ENCODE data around the gene FRRS1. TPM values are rescaled to one million over a fixed set of nuclear protein-coding genes. Genes with fewer than 3 reads are reported as not detected.

FRRS1 gene
- polyA plus RNA-seq, 12 donors = 2.9 to 10.1 (median 4.1) TPM; not detected in 2

DNA sequence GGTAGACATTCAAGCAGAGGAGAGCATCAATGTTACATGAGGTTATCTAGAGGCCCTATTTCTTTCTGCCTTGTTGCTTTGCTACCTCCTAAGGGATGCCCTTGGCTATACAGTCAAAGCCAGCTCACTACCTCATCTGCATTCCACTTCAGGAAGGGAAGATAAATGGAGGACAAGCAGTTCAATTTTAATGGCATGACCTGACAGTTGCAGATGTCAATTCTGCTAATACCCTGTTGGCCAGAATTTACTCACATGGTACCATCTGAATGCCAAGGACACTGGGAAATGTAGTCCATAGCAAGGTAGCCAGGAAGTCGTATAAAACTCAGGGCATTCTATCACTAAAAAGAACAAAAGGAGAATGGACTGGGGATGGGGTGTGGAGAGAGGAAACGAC is 89.0 kb downstream of the FRRS1 start:
- DNase-seq = no peak

DNA sequence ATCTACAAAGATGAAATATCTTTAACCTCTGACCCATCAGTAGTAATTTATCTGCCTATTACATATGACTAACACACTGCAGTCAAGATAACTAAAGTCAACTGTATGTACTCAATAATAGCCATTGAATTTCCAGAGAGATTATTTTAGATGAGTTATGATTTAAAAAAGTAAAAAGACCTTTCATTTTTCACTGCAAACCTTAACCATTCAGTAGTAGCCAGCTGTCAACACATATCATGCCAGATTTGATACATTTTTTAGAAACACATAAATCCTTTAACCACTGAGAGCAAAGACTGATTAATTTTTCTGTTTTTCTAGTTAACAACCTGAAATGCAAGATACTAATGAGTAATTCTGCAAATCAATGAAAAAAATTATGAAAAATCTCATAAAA is 89.6 kb downstream of the FRRS1 start:
- no peak for DNase-seq

DNA sequence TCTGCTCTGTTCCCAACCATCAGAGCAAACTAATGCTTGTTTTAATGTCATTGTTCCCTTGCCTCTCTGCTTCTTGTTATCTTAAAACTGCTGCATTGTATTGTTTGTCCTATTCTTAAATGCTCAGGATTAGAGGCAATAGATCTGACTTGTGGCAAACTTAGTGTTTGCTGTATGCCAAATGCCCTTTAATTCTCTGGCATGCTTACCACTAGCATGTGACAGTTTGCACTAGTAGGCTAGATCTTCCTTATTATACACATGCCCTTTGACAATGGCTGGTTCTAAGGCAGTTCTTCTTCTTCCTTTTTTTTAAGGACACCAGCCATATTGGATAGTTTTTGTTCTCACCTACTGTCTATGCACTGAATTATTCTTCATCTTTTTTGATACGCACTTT is 90.4 kb downstream of the FRRS1 start:
- no peak for DNase-seq

DNA sequence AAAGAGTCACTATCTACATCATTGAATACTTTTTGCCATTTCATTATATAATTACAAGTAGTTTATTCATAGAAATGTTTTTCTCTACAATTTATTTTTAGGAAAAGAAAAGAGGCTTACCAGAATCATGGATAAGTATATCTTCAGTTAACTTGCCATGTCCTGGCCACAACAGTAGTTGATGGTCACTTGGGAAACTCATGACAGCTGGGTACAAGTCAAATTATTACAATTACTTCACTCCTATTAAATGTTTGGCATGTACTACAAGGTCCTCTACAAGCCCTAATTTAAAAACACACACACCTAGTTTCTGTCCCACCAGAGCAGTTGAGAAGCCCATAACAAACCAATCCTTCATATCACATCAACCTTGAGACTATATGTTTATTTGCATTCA is 91.1 kb downstream of the FRRS1 start:
- DNase-seq = no peak

DNA sequence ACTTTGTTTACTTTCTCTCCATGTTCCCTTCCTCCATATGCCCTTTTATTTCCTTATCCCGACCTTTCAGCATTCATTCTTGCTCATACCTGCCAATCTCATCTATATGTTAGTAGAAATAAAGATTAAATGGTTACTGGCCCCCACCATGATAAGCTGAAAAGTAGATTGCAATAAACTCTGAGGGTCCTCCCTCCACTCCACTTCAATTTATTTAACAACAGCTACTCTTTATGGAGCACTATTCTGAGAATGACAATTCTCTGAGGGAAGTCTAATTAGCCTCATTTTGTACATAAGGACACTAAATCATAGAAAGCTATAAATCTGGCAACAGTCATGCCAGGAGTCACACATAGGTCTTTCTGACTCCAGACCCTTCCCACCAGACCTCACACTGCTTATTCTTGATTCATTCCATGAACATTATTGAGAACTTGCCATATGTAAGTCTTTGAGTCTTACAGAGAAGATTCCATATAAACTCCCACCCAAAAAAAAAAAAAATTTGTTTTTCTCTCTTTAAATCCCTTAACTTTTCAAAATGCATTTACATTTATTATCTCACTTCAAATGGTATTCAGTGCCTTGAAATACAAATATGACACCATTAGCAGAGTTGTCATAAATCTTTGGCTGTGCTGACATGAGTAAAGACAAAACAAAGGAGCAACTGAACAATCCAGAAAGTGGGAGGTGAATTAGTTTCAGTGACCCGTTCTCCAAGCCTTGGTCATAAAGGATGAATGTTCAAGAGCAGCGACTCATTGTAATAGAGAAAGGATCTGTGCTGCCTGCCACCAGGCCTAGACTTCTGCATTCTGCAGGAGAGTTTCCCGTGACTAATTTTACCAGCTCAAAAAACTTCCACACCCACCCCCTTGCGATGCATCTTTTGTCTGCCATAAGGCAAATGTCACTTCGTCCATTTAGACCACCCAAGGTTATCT is 92.0 kb downstream of the FRRS1 start:
- no peak for DNase-seq

DNA sequence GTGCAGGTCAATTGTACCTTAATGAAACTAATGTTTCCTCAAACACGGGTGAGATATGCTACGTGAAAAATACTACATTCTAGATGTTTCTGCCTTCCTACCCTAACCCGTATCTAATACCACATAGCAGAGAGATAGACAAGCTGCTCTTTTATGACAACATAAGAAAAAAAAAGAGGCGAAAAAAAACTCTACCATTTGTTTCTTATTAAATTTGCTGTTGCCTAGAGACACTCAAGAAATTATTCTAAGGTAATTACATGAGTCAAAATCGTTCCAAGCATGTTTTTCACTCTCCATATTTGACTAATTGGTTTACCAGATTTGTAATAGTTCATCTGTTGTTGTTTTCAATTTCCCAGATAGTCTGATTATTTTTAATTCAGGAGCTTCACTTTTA is 93.1 kb downstream of the FRRS1 start:
- no peak for DNase-seq

DNA sequence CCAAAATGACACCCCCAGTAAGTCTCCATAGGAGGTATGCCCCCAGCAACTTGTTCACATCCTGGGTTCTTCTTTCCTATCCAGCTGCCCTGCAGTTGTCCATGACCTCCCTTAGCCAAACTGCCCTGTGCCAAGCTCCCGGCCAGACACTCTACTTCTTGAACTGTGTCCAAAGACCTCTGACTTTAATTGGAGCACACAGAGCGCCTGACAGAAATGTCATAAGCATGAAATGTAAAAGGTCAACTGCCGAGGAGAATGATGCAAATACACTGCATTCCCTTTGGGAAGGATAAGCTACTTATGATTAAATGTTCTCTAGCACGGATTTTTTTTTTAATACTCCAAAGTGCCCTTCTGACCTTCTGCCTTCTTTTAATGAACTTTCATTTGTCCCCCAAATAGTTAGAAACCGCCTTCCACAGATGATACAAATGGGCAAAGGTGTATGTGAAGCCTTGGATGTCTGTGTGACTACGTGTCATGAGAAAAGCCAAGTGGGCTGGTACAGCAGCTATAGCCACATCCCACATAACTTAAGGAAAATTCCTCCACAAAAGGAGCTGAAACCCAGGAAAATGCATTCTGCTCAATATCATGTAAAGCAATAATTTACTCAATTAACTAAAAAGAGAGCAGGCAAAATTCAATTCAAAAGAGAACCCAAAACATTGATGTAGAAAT is 93.8 kb downstream of the FRRS1 start:
- no peak for DNase-seq

DNA sequence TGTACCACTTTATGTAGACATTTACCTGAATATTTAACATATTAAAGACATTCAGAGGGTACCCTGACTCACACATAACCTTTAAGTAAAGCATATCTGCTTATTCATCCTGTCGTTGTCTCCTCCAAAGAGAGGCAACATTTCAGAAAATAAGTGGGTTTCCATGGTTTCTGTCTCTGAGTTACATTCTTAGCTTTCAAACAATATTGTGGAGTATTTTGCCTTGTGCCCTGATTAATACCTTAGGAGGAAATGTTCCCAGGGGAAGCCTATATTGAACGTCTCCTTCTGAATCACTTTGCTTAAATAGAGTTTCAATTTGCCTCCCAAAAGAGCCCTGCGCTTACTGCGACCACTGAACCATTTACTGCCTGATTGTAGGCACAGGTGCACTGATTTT is 94.4 kb downstream of the FRRS1 start:
- DNase-seq = no peak

DNA sequence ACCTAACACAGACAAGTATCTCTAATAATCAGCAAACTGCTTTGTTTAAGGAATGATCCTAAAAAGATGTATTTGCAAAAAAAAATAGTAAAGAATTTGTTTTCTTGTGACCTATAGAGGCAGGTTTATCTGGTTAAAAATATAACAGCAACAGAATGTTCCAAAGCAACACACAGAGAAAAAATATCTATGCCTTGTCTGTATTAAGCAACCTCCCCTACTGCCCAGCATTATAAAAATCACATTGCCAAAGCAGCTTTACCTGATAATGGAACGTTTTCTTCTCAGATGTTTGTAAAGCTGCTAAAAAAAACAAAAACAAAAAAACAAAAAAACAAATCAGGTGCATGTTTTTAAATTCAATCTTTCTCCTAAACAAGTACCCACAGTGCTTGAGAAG is 95.9 kb downstream of the FRRS1 start:
- no peak for DNase-seq

DNA sequence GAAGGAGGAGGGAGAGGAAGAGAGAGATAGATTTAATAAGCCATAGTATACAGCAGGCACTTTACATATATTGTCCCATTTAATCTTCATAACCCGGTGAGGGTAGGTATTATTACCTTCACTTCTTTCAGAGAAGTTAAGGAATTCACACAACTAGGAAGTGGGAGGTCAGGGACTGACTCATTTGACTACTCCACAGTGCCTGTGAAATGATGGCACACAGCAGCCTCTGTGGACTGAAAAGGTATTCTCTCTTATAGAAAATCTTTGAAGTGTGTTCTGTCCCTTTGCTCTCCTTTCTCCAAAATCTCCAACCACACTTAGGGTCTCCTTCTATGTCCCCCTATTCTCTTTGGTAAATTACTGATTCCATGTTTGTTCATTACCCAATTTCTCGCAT is 96.6 kb downstream of the FRRS1 start:
- DNase-seq = no peak

DNA sequence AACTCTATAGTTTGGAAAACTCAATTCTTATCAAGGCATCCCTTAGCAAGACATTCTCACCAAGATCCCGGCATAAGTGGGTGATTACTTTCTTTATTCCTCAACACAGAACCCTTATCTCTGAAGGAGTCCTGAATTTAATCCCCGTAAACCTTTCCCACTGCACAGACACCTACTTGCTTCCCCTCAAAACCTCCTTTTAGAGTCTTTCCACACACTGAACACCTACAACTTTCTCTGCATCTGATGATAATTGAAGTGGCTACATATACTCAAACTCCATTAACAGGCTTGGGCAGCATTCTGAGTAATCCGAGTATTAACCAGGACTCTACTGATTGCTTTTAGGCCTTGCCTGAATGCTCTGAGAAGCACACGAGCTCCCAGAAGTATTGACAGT is 97.1 kb downstream of the FRRS1 start:
- DNase-seq = no peak

DNA sequence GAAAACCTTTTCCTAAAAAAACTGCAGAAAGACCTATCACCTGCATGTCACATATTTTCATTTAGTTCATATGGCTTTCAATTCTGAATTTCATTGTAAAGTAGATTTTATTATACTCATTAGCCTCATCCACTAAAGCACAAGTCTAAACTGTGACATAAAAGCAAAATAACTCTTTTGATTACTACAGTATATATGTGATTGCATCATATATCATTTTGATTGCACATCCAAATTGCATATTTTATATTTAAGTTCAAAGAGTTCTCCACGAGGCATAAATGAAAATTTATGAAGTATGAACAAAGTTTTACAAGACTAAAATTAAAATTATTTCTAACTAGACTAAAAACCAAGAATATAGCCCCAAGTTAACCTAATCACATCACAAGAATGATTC is 101.2 kb downstream of the FRRS1 start:
- DNase-seq = no peak

DNA sequence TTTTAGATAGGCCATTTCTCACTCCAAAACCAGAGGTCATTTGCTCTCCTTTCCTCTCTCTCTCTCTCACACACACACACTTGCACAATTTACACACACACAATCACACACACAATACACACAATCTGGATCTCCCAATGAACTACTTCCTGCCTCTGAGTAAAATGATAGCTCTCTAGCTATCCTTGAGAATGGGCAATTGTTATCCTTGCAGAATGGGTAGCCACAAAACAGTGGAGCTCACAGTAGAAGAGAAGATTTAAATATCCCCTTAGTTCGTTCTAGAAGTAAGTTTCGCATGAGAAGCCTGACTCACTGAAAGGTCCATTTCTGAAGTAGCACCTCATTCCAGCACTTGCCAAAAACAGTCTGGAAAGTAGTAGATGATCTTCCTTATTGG is 102.9 kb downstream of the FRRS1 start:
- no peak for DNase-seq

DNA sequence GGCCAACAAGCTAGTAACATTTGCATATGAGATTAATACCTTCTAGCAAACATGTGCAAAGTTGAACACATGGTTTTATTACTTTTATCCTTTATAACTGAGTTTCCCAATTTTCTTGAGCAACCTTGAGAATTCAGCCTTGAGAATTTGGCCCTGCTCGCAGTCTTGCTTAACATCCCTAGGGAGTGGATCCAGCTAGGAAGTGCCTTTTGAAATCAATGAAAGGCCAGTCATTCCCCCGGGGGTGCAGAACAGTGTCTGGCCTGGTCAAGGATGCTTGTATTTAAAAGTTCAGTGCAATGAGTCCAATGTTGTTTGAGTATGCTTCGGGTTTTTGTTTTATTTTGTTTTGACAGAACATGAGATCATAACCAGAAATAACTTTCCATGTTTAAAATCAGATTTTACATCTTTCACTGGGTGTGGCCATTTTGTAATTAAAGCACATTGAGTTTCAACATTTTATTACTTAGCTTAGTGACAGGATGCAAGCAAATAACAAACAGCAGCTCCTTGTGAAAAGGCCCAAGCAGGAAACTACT is 103.8 kb downstream of the FRRS1 start:
- DNase-seq = no peak

DNA sequence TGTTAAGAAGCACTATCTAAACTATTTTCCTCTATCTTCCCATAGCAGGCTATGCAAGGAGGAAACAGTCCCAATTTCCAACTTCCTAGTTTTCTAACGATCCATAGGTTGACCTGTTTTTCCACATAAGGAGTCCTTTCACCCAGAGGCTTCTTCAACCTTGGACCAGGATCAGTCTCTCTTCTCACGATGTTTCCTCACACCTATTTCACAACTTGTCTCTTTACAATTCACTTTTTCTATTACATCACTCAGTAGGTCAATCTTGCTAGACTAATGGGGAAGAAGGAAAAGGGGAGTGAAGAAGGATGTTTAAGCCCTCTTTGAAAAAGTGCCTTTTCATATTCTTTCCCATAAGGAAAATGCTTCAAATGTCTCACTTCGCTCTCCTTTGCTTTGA is 104.7 kb downstream of the FRRS1 start:
- no peak for DNase-seq

DNA sequence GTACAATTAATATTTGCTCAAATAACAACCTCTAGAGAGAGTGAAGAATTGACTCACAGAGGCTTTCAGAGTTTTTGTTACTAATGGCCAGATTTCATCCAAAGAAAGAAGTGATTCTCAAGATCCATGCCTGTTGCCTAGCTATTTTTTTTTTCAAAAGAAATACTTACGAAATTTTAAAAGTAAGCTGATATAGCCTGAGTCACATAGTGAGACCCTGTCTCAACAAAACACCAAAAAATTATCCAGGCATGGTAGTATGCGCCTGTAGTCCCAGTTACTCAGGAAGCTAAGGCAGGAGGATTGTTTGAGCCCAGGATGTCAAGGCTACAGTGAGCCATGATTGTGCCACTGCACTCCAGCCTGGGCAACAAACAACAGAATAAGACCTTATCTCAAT is 105.9 kb downstream of the FRRS1 start:
- DNase-seq = no peak

DNA sequence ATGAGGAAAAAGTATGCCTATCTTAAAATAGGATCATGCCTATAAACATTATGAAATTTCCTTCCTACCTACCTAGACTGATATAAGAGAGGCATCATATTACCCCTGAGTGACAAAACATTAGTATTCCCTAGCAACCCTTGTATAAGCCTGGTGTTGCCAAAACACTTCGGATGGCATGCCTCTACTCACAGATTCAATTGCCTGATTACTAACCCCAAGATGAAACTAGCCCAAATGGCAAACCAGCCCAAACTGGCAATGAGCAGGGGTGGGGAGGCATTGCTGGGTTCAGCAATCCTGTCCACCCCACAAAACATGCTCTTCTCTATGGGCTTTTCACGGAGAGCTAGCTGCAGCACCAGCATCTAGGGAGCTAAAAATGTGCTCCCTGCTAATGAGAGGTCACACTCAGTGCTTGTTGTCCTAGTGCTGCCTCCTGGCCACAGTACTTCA is 106.7 kb downstream of the FRRS1 start:
- DNase-seq = no peak

Other genes with a start within 250 kb of the FRRS1 start
- 100 to 1,000 TPM in 7 of 12 donors, 10 to 100 TPM in 4, not detected in 1; 80.8 to 141 (median 116) TPM for gene PALMD, start 120.5 kb downstream of the FRRS1 start, polyA plus RNA-seq (ENCODE audit: insufficient read length in 12 of 12)
- 100 to 1,000 TPM in 10 of 12 donors, 10 to 100 TPM in 2; 76.1 to 328 (median 232) TPM for gene AGL, start 83.7 kb upstream of the FRRS1 start, polyA plus RNA-seq (ENCODE audit: insufficient read length in 12 of 12)
- gene SLC35A3, start 203.4 kb upstream of the FRRS1 start, polyA plus RNA-seq (ENCODE audit: insufficient read length in 12 of 12) = 10 to 100 TPM in 11 of 12 donors, not detected in 1; 11.6 to 59.6 (median 17.5) TPM